Endothelial cell of umbilical vein (primary cell): ENCODE measurements around the gene SLC2A2.

ENCODE experiments used
- CTCF ChIP-seq, 2 donors: IDR thresholded peaks; 1 replicate in 1 of 2; 2 replicates in 1 of 2; pipeline ENCODE4 v1.5.1; 2011; ENCODE audit warnings: low read length in 2 of 2, mild to moderate bottlenecking in 2 of 2, moderate library complexity in 2 of 2, control low read depth in 1 of 2, inconsistent platforms in 1 of 2, low read depth in 1 of 2; ENCODE audit not compliant: insufficient read depth in 1 of 2; ENCODE audit errors: extremely low read depth in 1 of 2
- EZH2 ChIP-seq: IDR thresholded peaks from 2 replicates; pipeline ENCODE4 v1.6.1; 2012; ENCODE audit warnings: borderline replicate concordance, low read depth, mild to moderate bottlenecking, moderate library complexity, low read length, inconsistent platforms; ENCODE audit not compliant: severe bottlenecking
- FOS ChIP-seq: IDR thresholded peaks from 2 replicates; pipeline ENCODE4 v1.6.1; 2011; ENCODE audit warnings: mild to moderate bottlenecking, low read length, moderate library complexity, borderline replicate concordance; ENCODE audit not compliant: insufficient read depth
- GATA2 ChIP-seq: IDR thresholded peaks from 2 replicates; pipeline ENCODE4 v1.7.0; 2011; ENCODE audit warnings: low read depth, mild to moderate bottlenecking, moderate library complexity, mixed read lengths, low read length; ENCODE audit not compliant: insufficient read length, insufficient read depth
- JUN ChIP-seq: IDR thresholded peaks from 2 replicates; pipeline ENCODE4 v1.6.1; 2011; ENCODE audit warnings: borderline replicate concordance, low read depth; ENCODE audit not compliant: insufficient read length, insufficient read depth
- MYC ChIP-seq: IDR thresholded peaks from one replicate; pipeline ENCODE4 v1.6.1; 2011; ENCODE audit warnings: mild to moderate bottlenecking, low read depth, low read length
- POLR2A ChIP-seq: IDR thresholded peaks from 2 replicates; pipeline ENCODE4 v1.6.1; 2012; ENCODE audit warnings: low read depth, mild to moderate bottlenecking, control low read depth, low read length
- POLR2AphosphoS5 ChIP-seq: IDR thresholded peaks from 2 replicates; pipeline ENCODE4 v1.6.1; 2012; ENCODE audit warnings: low read depth, mild to moderate bottlenecking, control low read depth, low read length, moderate library complexity; ENCODE audit not compliant: insufficient read depth

DNA sequence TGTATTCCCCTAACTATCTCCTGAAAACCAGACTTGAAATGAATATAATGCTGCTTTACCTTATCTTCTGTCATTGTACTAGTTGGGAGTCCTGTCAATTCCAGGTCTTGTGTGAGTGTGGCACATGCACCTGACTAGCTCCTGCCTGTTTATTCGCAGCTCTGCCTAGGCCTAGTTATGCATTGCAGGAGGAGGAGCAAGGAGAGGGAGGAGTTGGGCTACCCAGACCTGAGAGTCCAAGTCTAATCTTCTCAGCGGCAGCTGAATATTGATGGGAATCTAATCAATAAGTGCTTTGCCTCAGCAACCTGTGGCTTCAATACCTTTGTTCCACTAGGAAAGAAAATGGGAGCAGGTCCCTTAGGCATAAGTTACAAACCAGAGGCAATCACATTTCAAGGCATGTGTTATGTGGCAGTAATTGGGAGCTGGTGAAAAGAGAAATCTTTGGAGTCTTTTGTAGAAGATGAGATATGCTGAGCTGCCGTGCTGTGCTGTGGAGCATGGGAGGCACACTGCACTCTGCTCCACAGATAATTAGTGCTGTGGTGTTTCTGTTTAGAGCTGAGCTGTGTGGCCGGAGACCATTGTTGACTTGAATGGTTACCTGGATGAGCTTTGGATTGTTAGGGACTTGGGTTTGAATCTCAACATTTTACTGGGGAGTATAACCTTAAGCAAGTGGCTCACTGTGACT, at the start of gene SLC2A2:
- TF ChIP-seq CTCF (IDR thresholded peaks at IDR 0.05; ENCODE audit: extremely low read depth in 1 of 2, insufficient read depth in 1 of 2, low read depth in 1 of 2, low read length in 2 of 2) (no peak), GATA2 (no peak), POLR2AphosphoS5 (no peak), POLR2A (no peak), EZH2 (no peak), JUN (no peak), FOS (no peak), MYC (no peak)
